Measurements from ENCODE around the gene TP53.

TP53 gene

DNA sequence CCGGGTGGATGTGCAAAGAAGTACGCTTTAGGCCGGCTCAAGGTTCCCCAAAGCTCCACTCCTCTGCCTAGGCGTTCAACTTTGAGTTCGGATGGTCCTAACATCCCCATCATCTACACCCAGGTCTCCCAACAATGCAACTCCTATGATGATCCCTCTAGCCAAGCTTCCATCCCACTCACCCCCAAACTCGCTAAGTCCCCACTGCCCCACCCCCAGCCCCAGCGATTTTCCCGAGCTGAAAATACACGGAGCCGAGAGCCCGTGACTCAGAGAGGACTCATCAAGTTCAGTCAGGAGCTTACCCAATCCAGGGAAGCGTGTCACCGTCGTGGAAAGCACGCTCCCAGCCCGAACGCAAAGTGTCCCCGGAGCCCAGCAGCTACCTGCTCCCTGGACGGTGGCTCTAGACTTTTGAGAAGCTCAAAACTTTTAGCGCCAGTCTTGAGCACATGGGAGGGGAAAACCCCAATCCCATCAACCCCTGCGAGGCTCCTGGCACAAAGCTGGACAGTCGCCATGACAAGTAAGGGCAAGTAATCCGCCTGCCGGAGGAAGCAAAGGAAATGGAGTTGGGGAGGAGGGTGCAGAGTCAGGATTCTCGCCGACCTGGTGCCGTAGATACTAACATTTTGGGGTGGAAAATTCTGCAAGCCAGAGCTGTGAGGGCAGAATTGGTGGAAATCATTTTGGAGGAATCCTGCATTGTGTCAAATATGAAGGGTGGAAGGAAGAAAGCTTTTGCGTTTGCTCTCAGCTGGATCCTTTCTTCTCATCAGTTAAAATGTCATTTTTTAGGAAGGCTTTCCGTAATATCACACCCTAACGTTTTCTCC is at the start of gene TP53:
TP53 (minus strand) TSS at position 419 of the 836 bp plus-strand sequence. CDS start 10,896 bp downstream, outside the sequence.
- H3K4me1 Mint-ChIP-seq (ENCODE audit: low read depth) = peaks cover 46% of the 10 kb centered on the region
- no peaks in the 10 kb centered on the region for H3K9me3 Mint-ChIP-seq
- peak within 1 kb of the TSS; percentile 98 for H3K4me3 Mint-ChIP-seq
- H3K36me3 Mint-ChIP-seq (ENCODE audit: low read depth) = peaks cover 40% of the 10 kb centered on the region
- peak within 1 kb of the TSS; percentile 99 for H3K27ac Mint-ChIP-seq
- no peaks in the 10 kb centered on the region for H3K27me3 Mint-ChIP-seq

DNA sequence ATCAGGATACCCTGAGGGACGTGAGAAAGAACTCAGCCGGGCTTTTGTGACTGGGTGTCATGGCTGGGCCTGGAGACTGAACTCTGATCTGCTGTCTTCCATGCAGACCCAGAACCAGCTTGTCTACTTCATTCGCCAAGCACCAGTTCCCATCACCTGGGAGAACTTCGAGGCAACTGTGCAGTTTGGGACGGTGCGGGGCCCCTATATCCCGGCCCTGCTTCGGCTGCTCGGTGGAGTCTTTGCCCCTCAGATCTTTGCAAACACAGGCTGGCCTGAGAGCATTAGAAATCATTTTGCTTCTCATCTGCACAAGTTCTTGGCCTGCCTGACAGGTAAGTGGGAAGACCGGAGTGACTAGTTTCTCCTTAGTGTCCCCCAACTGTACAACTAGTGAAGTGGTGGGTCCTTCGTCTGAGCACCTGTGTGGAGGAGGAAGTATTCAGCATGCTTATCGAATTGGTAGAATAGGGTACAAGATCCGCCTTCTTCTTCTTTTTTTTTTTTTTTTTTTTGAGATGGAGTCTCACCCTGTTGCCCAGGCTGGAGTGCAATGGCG is 45.8 kb upstream of the TP53 start:
- H3K36me3 Mint-ChIP-seq (ENCODE audit: low read depth) = no peaks in the 10 kb centered on the region
- H3K27ac Mint-ChIP-seq = no peak overlapping the region
- no peaks in the 10 kb centered on the region for H3K9me3 Mint-ChIP-seq
- no peak overlapping the region for H3K4me3 Mint-ChIP-seq
- no peaks in the 10 kb centered on the region for H3K4me1 Mint-ChIP-seq (ENCODE audit: low read depth)
- peaks cover 7% of the 10 kb centered on the region for H3K27me3 Mint-ChIP-seq

DNA sequence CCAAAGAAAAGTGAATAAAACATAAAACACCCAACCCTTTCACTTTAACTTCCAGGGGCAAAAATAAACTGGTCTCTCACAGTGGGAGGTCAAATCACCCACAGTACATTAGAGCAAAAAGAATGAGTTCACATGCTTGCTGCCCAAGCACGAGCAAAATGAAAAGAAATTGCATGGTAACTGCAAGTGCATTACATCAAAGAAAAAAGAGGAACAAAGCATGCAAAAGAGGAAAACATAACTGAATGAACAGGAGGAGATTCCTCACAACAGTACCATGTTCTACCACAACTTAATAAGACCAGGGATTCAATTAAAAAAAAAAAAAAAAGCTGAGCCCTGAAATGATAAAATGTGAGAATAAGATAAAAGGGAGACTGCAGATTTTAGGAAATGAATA is 42.5 kb upstream of the TP53 start:
- Mint-ChIP-seq H3K4me1 (ENCODE audit: low read depth) (no peaks in the 10 kb centered on the region), H3K27ac (no peak overlapping the region), H3K27me3 (peaks cover 8% of the 10 kb centered on the region), H3K4me3 (no peak overlapping the region), H3K9me3 (no peaks in the 10 kb centered on the region), H3K36me3 (ENCODE audit: low read depth) (no peaks in the 10 kb centered on the region)

DNA sequence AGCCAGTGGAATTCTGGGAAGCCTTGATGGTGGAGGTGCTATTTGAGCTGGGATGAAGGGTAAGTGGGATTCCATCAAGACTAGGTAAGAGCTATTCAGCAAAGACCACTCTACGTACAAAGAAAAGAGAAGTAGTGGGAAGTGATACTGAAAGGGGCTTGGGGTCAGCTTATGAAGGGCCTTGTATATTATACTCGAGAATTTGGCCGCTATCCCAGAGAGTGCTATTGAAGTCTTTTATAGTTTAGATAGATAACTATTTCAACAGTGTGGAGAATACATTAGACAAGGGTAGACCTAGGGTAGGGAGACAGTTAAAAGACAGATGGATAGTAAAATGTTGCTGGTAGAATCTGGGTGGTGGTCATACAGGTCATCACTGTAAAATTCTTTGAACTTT is 40.6 kb upstream of the TP53 start:
- Mint-ChIP-seq H3K27ac (no peak overlapping the region), H3K27me3 (peaks cover 14% of the 10 kb centered on the region), H3K4me3 (no peak overlapping the region), H3K36me3 (ENCODE audit: low read depth) (no peaks in the 10 kb centered on the region), H3K4me1 (ENCODE audit: low read depth) (no peaks in the 10 kb centered on the region), H3K9me3 (no peaks in the 10 kb centered on the region)

GRCh38 chr17:7721612-7722011 is 34.3 kb upstream of the TP53 start:
- Mint-ChIP-seq H3K36me3 (ENCODE audit: low read depth) (no peaks in the 10 kb centered on the region), H3K27me3 (peaks cover 56% of the 10 kb centered on the region), H3K4me1 (ENCODE audit: low read depth) (peaks cover 13% of the 10 kb centered on the region), H3K4me3 (no peak overlapping the region), H3K9me3 (no peaks in the 10 kb centered on the region), H3K27ac (no peak overlapping the region)

- Mint-ChIP-seq H3K9me3 (no peaks in the 10 kb centered on the region), H3K4me1 (ENCODE audit: low read depth) (peaks cover 17% of the 10 kb centered on the region), H3K36me3 (ENCODE audit: low read depth) (no peaks in the 10 kb centered on the region), H3K4me3 (no peak overlapping the region), H3K27me3 (peaks cover 69% of the 10 kb centered on the region), H3K27ac (no peak overlapping the region)
Observed at GRCh38 chr17:7720125-7720524, 32.8 kb upstream of the TP53 start.

- Mint-ChIP-seq H3K27me3 (peaks cover 71% of the 10 kb centered on the region), H3K9me3 (no peaks in the 10 kb centered on the region), H3K27ac (no peak overlapping the region), H3K4me1 (ENCODE audit: low read depth) (peaks cover 17% of the 10 kb centered on the region), H3K4me3 (no peak overlapping the region), H3K36me3 (ENCODE audit: low read depth) (no peaks in the 10 kb centered on the region)
Observed at GRCh38 chr17:7719661-7720060, 32.4 kb upstream of the TP53 start.

GRCh38 chr17:7717756-7718350 is 30.6 kb upstream of the TP53 start:
- Mint-ChIP-seq H3K27ac (no peak overlapping the region), H3K4me3 (peak overlapping the region; percentile 78), H3K9me3 (no peaks in the 10 kb centered on the region), H3K36me3 (ENCODE audit: low read depth) (no peaks in the 10 kb centered on the region), H3K4me1 (ENCODE audit: low read depth) (peaks cover 17% of the 10 kb centered on the region), H3K27me3 (peaks cover 70% of the 10 kb centered on the region)

DNA sequence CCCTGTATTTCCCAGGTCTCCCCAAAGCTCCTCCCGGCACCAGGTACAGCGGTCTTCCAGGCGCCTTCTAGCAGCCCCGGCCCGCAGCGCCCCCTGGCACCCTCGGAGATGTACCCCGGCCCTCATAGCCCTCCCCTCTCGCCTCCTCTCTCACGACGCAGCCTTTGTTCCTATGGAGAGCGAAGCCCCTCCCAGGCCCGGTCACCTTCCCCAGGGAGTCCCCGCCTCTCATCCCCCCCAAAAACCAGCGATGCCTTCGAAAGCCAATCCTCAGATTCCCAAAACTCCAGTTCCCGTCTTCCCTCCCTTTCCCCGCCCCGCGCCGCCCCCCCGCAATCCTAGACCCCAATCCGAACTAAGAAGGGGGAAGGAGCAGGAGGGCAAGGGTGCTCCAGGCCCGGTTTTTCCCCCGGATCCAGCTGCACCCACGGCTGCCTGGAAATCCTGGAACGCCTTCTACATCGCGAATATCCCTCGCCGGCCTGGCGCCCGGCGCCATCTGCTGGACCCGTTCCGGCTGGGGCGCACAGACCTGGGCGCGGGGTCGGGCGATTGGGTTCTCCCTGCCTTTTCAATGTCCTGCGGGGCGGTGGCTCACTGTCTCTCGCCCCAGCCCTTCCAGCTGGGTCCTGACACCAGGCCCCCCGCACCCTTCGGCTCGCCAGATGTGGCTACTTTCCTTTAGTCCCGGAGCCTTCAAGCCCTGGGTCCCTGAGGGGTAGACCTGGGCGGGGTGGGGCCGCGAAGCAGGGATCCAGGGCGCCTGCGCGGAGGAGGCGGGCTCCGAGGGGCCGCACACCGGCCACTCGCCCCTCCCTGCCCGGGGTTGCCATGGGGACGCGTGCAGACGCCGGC is 29.8 kb upstream of the TP53 start, which contains the start of gene DNAH2:
DNAH2 (plus strand) TSS at position 844 of the 855 bp plus-strand sequence. CDS start 1,991 bp downstream, outside the sequence.
- Mint-ChIP-seq H3K27me3 (peaks cover 69% of the 10 kb centered on the region), H3K4me3 (peak within 1 kb of the TSS; percentile 78), H3K36me3 (ENCODE audit: low read depth) (no peaks in the 10 kb centered on the region), H3K9me3 (no peaks in the 10 kb centered on the region), H3K4me1 (ENCODE audit: low read depth) (peaks cover 17% of the 10 kb centered on the region), H3K27ac (no peak within 1 kb of the TSS)

DNA sequence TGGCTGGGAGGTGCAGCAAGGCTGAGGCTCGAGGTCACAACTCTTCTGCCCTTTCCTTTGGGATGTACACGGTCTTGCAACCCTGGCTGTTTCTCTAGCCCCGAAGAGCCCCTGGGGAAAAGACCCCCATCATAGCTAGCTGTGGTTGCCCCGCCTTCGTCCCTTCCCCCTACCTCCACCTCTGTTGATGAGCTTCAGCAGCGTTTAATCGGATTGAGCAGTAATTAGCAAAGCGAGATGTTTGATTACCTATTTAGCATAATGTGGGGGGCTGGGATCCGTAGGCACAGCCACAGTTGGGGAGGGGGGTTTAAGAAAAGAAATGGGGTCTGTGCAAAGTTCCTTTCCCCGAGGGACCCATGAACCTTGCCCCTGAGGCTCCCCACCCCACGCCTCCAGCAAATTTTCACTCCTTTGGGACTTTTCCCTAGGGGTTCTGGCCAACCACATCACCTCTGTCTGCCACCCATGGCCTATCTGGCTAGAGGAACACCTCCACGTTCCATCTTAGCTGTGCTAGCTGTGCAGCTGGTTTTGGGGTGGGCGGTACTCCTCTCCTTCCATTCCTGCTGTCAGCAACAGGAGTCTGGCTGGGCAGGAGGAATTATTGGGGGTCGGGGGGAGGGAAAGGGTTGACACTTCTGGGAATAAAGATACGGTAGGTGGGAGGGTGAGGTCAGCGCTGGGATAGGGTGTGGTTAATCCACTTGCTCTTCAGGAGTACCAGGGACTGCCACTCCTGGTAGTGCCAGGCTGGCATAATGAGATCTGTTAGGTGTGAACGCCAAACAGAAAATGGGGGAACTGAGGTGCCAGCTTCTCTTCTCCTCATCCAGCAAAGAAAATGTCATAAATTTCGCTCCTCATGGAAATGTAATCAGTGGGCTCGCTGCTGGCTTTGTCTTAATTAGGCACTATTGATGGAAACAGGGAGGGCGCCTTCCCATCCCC is 28.9 kb upstream of the TP53 start:
- Mint-ChIP-seq H3K4me3 (peak overlapping the region; percentile 78), H3K27ac (no peak overlapping the region), H3K4me1 (ENCODE audit: low read depth) (peaks cover 20% of the 10 kb centered on the region), H3K36me3 (ENCODE audit: low read depth) (no peaks in the 10 kb centered on the region), H3K9me3 (no peaks in the 10 kb centered on the region), H3K27me3 (peaks cover 70% of the 10 kb centered on the region)

DNA sequence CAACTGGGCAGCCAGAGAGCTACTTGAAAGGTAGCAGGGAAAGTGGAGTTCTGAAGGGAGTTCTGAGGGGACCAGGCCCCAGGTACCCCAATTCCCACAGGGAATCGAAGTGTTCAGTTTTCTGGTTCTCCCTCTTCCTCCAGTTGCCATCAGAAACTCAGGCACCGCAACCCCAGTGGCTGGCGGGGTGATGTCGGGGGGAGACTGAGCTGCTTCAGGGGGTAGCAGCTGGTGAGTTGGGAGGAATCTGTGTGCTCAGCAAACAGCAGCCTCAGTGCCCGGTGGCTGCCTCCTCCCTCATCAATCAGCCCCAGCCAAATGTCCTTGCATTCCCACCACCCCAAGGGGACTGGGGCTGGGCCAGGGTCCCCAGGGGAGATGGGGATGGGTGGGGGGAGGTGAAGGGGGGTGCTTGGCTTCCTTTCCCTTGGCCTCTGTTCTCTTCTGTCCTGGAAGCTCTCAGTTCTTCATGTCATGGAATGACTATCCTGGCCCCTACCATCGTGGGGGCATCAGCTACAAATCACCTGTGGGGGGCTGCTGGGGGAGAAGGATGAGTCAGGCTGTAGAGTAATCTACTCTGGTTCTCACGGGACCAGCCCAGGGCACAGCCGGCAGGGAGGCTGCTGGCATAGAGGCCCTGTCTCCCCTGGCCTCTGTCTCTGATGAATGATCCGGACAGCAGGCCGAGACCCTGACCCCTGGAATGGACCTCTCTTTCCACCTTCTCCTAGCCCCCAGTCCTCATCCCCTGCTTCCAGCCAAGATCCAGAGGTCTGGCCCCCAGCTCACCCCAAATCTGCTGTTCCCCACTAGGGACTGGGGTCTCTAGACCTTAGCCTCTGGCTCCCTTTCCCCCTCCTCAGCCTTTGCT is 27.7 kb upstream of the TP53 start:
- Mint-ChIP-seq H3K4me3 (no peak overlapping the region), H3K4me1 (ENCODE audit: low read depth) (peaks cover 30% of the 10 kb centered on the region)

DNA sequence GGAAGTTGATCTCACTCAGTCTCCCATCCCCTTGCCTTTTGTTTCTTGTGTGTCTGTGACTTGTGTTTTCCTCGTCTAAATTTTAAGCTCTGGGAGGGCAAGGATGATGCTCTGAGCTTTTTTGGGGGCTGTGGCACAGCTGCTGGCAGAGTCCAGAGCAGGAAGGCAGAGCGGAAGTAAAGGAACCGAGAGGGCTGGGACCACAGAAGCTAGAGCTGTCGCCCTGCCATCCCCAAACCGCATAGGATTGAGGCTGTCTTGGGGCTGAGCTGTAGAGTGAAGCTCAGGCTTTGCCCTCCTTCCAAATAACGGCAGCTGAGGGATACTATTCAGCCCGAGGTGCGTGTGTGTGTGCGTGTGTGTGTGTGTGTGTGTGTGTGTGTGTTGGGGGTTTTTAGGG is 26.5 kb upstream of the TP53 start:
- Mint-ChIP-seq H3K27ac (no peak overlapping the region), H3K27me3 (peaks cover 66% of the 10 kb centered on the region), H3K4me3 (no peak overlapping the region), H3K4me1 (ENCODE audit: low read depth) (peaks cover 31% of the 10 kb centered on the region), H3K36me3 (ENCODE audit: low read depth) (no peaks in the 10 kb centered on the region), H3K9me3 (no peaks in the 10 kb centered on the region)

More for the DNA sequence above, 27.7 kb upstream of the TP53 start:
- Mint-ChIP-seq H3K27me3 (peaks cover 72% of the 10 kb centered on the region), H3K9me3 (no peaks in the 10 kb centered on the region), H3K36me3 (ENCODE audit: low read depth) (no peaks in the 10 kb centered on the region), H3K27ac (no peak overlapping the region)

DNA sequence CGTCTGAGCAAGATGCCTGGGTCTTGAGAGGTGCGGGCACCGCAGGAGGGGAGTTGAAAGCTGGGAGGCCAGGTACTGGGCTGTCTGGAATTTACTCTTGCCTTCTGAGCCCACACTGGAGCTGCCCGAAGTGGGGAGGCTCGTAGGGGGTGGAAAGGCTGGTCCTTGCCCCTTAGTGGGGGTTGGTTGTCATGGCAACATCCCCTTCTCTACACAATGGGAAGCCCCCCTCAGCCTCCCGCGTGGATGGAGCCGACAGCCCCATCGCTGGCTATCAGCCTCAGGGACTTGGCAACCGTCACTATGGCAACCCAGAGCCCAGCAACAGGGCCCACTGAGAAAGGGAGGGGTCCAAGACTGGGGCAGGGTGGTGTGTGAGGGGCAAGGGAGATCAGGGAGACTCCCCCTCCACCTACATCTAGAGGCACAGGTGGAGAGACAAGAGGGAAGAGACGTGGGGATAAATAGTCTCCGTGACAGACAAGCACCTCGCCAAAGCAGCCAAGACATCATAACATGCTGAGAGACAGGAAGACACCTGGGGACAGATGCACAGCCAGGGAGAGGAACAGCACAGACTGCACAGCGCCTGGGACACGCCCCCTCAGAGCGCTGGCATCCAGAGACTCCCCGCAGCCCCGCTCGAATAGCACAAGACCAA is 25.0 kb upstream of the TP53 start:
- H3K36me3 Mint-ChIP-seq (ENCODE audit: low read depth) = no peaks in the 10 kb centered on the region
- no peaks in the 10 kb centered on the region for H3K9me3 Mint-ChIP-seq
- H3K27ac Mint-ChIP-seq = no peak overlapping the region
- H3K4me3 Mint-ChIP-seq = no peak overlapping the region
- H3K27me3 Mint-ChIP-seq = peaks cover 52% of the 10 kb centered on the region
- H3K4me1 Mint-ChIP-seq (ENCODE audit: low read depth) = peaks cover 21% of the 10 kb centered on the region
